ENCODE results near the gene VSX1.

DNA sequence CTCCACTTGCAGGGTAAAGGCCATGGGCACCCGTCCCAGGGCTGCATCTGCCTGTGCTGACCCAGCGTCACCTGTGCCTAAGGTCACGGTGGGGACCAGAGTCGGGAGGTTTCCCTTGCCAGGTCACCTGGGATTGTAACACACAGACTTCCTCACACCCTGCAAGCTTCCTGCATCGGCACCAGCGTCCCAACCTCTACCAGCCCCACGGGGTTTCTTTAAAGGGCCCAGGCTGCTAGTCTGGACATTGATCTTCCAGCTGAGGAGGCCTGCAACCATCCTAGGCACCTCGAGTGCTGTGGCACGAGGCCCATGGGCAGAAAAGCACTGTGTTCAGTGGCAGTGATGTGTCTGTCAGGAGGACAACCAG, 36.6 kb downstream of the VSX1 start:
- TF ChIP-seq TAF1 (IDR thresholded peaks at IDR 0.05; ENCODE audit: borderline replicate concordance, insufficient read depth, low read length) = no peak
- TF ChIP-seq, protein P1, sequence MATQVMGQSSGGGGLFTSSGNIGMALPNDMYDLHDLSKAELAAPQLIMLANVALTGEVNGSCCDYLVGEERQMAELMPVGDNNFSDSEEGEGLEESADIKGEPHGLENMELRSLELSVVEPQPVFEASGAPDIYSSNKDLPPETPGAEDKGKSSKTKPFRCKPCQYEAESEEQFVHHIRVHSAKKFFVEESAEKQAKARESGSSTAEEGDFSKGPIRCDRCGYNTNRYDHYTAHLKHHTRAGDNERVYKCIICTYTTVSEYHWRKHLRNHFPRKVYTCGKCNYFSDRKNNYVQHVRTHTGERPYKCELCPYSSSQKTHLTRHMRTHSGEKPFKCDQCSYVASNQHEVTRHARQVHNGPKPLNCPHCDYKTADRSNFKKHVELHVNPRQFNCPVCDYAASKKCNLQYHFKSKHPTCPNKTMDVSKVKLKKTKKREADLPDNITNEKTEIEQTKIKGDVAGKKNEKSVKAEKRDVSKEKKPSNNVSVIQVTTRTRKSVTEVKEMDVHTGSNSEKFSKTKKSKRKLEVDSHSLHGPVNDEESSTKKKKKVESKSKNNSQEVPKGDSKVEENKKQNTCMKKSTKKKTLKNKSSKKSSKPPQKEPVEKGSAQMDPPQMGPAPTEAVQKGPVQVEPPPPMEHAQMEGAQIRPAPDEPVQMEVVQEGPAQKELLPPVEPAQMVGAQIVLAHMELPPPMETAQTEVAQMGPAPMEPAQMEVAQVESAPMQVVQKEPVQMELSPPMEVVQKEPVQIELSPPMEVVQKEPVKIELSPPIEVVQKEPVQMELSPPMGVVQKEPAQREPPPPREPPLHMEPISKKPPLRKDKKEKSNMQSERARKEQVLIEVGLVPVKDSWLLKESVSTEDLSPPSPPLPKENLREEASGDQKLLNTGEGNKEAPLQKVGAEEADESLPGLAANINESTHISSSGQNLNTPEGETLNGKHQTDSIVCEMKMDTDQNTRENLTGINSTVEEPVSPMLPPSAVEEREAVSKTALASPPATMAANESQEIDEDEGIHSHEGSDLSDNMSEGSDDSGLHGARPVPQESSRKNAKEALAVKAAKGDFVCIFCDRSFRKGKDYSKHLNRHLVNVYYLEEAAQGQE (IDR thresholded peaks at IDR 0.05; ENCODE audit: insufficient read depth in 1 of 2, low read depth in 2 of 2, low read length in 2 of 2) = no peak
- no peak for TF ChIP-seq POLR2AphosphoS5 (IDR thresholded peaks at IDR 0.05; ENCODE audit: low read depth, low read length)
- no peak for TF ChIP-seq SIN3A (IDR thresholded peaks at IDR 0.05; ENCODE audit: borderline replicate concordance, insufficient read depth, low read length)

All from PFSK-1 (cell line).